Panc1 (cell line): ENCODE data around the gene KRTAP5-2. TPM values are rescaled to one million over a fixed set of nuclear protein-coding genes. Genes with fewer than 3 reads are reported as not detected.

Source experiments
- ATAC-seq: fragments of 200-7000 bp; cut with Tn5 transposase; 2 replicates; pipeline ENCODE4 v1.9.1; 2020; ENCODE audit warnings: mild to moderate bottlenecking, moderate library complexity
- BruUV-seq: library from RNA; stranded (reverse); fragments of 400-500 nt; replicated peaks from 2 replicates; lab custom pipeline; 2021; lab: Mats Ljungman, UMichigan
- CTCF ChIA-PET: fragments of 300-600 bp; sonication (Branson Sonifier 250); formaldehyde crosslinking; loops from one replicate; lab custom pipeline; 2022; ENCODE audit warnings: antibody characterized with exemption; lab: Charles Lee
- POLR2A ChIA-PET: fragments of 300-600 bp; sonication (Branson Sonifier 250); formaldehyde crosslinking; loops from one replicate; lab custom pipeline; 2022; ENCODE audit warnings: antibody characterized with exemption; lab: Charles Lee
- DNase-seq: peaks from one replicate; pipeline ENCODE4 v3.0.0-alpha.2; 2010; ENCODE audit warnings: low read depth, low spot score
- H3K27ac ChIP-seq: 2 replicates; pipeline ENCODE4 v1.5.1; 2011; ENCODE audit warnings: mild to moderate bottlenecking, low read length, inconsistent platforms
- H3K27me3 ChIP-seq: fragments of 200-500 bp; sonication (Bioruptor generic); 2 replicates; pipeline ENCODE4 v1.6.0; 2014; ENCODE audit warnings: low read length, inconsistent platforms; ENCODE audit not compliant: control insufficient read depth, insufficient read depth
- H3K36me3 ChIP-seq: fragments of 200-500 bp; sonication (Bioruptor generic); 2 replicates; pipeline ENCODE4 v1.5.1; 2014; ENCODE audit warnings: inconsistent platforms, mild to moderate bottlenecking, low read length, moderate library complexity; ENCODE audit not compliant: control insufficient read depth, insufficient read depth
- H3K4me1 ChIP-seq: 2 replicates; pipeline ENCODE4 v1.5.1; 2011; ENCODE audit warnings: inconsistent platforms, mild to moderate bottlenecking, low read length, moderate library complexity; ENCODE audit not compliant: control insufficient read depth, insufficient read depth
- H3K4me3 ChIP-seq, 2 experiments: 2 replicates each; pipeline ENCODE4 v1.5.1; 2011 to 2012; ENCODE audit warnings: low read depth in 2 of 2, low read length in 2 of 2, mild to moderate bottlenecking in 2 of 2, inconsistent platforms in 1 of 2, moderate library complexity in 1 of 2
- H3K9me3 ChIP-seq: fragments of 200-500 bp; sonication (Bioruptor generic); 2 replicates; pipeline ENCODE4 v1.5.1; 2014; ENCODE audit warnings: low read depth, mild to moderate bottlenecking, inconsistent platforms, low read length, moderate library complexity; ENCODE audit not compliant: control insufficient read depth, insufficient read depth
- POLR2AphosphoS5 ChIP-seq: IDR thresholded peaks from 2 replicates; pipeline ENCODE4 v1.6.1; 2012; ENCODE audit warnings: mild to moderate bottlenecking, low read depth, low read length, moderate library complexity
- SIN3A ChIP-seq: IDR thresholded peaks from 2 replicates; pipeline ENCODE4 v1.6.1; 2012; ENCODE audit warnings: low read depth, mild to moderate bottlenecking, low read length, moderate library complexity, borderline replicate concordance; ENCODE audit not compliant: insufficient read depth
- TCF7L2 ChIP-seq: IDR thresholded peaks from 2 replicates; pipeline ENCODE4 v1.6.1; 2011; ENCODE audit warnings: mild to moderate bottlenecking, low read depth, low read length, inconsistent platforms
- in situ Hi-C: cut with HindIII; loops from 2 replicates; pipeline ENCODE4 v1.10.0; 2016; ENCODE audit warnings: low sequenced_read_pairs, low pct_unique_long_range_greater_than_20kb
- intact Hi-C: fragments of 100-400 bp; cut with micrococcal nuclease; formaldehyde crosslinking; loops from one replicate; pipeline ENCODE4 v1.10.0; 2022; ENCODE audit not compliant: unreplicated experiment
- total RNA-seq: library from RNA; stranded (reverse); gene quantifications from one replicate; pipeline ENCODE4 v1.2.1, GENCODE V29; 2021; ENCODE audit not compliant: unreplicated experiment
- TF ChIP-seq, protein P1 (sequence below), 2 experiments: IDR thresholded peaks; 2 replicates each; pipeline ENCODE4 v1.6.1; 2011 to 2012; ENCODE audit warnings: low read depth in 2 of 2, control low read depth in 1 of 2, low read length in 1 of 2, mild to moderate bottlenecking in 1 of 2, moderate library complexity in 1 of 2; ENCODE audit not compliant: insufficient read depth in 1 of 2
- TF ChIP-seq, protein P2 (sequence below): fragments of 450-650 bp; IDR thresholded peaks from 2 replicates; pipeline ENCODE4 v1.5.1; 2017; ENCODE audit warnings: mild to moderate bottlenecking

Gene KRTAP5-2
- total RNA-seq, 1 experiment from 2014 or later = not detected

DNA sequence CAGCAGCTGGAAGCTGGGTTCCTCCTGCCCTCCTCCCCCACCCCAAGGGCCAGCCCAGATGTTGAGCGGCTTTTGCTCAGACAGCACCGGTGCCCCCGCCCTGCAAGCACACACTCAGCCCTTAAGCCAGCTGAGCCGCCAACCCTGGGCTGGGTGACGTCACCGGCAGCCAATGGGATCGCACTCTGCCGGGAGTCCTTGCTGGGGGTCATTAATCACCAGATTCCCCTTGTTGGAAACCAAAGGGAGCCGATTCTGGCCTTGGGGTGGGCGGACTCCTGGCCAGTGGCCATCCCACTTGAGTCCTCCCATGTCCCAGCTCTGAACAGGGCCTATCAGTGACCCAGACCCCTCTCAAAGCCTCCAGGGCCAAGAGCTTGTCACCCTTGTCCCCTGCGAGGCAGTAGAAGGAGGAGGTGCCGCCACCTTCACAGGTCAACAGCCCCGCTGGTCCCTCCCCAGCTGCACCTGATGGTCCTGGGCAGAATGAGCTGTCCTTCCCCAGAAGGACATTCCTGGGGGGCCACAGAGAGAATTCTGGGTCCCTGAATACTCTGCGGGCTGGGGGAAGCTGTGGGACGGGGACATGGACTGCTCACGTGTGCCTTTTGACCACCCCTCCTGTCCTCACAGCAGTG lies 33.4 kb downstream of the KRTAP5-2 start:
- ChIA-PET CTCF (interaction anchor here (0.6 to 1.4 kb wide), 2 partner anchors 18 to 24 kb away, joined by 5 to 12 read pairs; no protein-coding TSS in a partner anchor), POLR2A (no interaction called here)
- Histone ChIP-seq H3K36me3 (no peaks in the 10 kb centered on the region), H3K4me3 (no peak overlapping the region), H3K9me3 (no peaks in the 10 kb centered on the region), H3K27ac (no peak overlapping the region), H3K4me1 (peaks cover 2% of the 10 kb centered on the region), H3K27me3 (no peaks in the 10 kb centered on the region)
- intact Hi-C loops (no loop called here), in situ Hi-C loops (no loop called here)
- no peak for ATAC-seq
- TF ChIP-seq, protein P1, sequence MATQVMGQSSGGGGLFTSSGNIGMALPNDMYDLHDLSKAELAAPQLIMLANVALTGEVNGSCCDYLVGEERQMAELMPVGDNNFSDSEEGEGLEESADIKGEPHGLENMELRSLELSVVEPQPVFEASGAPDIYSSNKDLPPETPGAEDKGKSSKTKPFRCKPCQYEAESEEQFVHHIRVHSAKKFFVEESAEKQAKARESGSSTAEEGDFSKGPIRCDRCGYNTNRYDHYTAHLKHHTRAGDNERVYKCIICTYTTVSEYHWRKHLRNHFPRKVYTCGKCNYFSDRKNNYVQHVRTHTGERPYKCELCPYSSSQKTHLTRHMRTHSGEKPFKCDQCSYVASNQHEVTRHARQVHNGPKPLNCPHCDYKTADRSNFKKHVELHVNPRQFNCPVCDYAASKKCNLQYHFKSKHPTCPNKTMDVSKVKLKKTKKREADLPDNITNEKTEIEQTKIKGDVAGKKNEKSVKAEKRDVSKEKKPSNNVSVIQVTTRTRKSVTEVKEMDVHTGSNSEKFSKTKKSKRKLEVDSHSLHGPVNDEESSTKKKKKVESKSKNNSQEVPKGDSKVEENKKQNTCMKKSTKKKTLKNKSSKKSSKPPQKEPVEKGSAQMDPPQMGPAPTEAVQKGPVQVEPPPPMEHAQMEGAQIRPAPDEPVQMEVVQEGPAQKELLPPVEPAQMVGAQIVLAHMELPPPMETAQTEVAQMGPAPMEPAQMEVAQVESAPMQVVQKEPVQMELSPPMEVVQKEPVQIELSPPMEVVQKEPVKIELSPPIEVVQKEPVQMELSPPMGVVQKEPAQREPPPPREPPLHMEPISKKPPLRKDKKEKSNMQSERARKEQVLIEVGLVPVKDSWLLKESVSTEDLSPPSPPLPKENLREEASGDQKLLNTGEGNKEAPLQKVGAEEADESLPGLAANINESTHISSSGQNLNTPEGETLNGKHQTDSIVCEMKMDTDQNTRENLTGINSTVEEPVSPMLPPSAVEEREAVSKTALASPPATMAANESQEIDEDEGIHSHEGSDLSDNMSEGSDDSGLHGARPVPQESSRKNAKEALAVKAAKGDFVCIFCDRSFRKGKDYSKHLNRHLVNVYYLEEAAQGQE (IDR thresholded peaks at IDR 0.05; ENCODE audit: insufficient read depth in 1 of 2, low read depth in 2 of 2, low read length in 1 of 2) = no peak
- TF ChIP-seq SIN3A (no peak), POLR2AphosphoS5 (no peak), TCF7L2 (no peak)
- TF ChIP-seq, protein P2, sequence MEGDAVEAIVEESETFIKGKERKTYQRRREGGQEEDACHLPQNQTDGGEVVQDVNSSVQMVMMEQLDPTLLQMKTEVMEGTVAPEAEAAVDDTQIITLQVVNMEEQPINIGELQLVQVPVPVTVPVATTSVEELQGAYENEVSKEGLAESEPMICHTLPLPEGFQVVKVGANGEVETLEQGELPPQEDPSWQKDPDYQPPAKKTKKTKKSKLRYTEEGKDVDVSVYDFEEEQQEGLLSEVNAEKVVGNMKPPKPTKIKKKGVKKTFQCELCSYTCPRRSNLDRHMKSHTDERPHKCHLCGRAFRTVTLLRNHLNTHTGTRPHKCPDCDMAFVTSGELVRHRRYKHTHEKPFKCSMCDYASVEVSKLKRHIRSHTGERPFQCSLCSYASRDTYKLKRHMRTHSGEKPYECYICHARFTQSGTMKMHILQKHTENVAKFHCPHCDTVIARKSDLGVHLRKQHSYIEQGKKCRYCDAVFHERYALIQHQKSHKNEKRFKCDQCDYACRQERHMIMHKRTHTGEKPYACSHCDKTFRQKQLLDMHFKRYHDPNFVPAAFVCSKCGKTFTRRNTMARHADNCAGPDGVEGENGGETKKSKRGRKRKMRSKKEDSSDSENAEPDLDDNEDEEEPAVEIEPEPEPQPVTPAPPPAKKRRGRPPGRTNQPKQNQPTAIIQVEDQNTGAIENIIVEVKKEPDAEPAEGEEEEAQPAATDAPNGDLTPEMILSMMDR = no peak
- no TSS peak for BruUV-seq
- DNase-seq = no peak

DNA sequence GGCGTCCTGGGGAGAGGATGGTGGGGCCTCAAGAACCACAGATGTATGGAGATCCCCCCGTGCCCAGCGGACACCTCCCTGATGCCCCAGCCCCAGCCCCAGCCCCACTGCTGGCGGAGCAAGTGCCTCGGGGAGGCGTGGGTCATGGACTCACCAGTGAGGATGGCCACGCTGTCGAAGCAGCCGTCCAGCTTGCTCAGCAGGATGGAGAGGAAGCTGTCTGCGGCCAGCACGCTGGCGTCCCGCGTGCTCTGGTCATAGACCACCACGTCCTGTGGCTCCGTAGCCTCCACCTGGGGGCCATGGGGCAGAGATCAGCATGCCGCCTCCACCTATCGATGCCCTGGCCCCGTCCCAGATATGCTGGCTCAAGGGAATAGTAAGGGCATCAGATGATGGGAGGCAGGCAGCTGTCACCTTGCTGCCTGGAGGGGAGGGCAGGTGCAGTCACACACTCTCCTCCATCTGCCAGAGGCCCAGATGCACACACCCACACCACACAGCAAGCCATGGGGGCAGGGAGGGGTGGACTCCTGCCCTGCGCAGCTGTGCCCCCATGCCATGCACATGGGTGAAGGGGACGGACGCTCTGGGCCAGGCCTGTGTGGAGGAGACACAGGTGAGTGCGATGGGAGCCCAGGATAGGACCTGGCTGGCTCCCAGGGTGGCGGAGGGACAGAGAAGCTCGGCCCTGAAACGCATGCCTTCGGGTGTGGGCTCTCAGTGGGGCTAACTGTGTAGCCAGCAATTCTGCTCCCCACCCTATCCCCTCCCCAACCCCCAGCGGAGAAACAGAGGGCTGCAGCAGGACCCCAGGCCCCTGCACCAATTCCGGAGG lies 34.2 kb downstream of the KRTAP5-2 start:
- no peak overlapping the region for H3K4me3 ChIP-seq
- POLR2A ChIA-PET = no interaction called here
- no peaks in the 10 kb centered on the region for H3K27me3 ChIP-seq
- TF ChIP-seq POLR2AphosphoS5 (no peak), TCF7L2 (no peak), SIN3A (no peak)
- TF ChIP-seq, protein P2 = no peak
- TF ChIP-seq, protein P1 (IDR thresholded peaks at IDR 0.05; ENCODE audit: insufficient read depth in 1 of 2, low read depth in 2 of 2, low read length in 1 of 2) = no peak
- CTCF ChIA-PET = interaction anchor here (0.6 to 1.4 kb wide), 2 partner anchors 17 to 25 kb away, joined by 5 to 12 read pairs; no protein-coding TSS in a partner anchor
- no peak for ATAC-seq
- DNase-seq = no peak
- no peaks in the 10 kb centered on the region for H3K9me3 ChIP-seq
- H3K27ac ChIP-seq = no peak overlapping the region
- no peaks in the 10 kb centered on the region for H3K36me3 ChIP-seq
- BruUV-seq = no TSS peak
- in situ Hi-C loops (no loop called here), intact Hi-C loops (no loop called here)
- H3K4me1 ChIP-seq = peaks cover 9% of the 10 kb centered on the region
